DOHH2 (cell line): ENCODE results near the gene CYP2U1.

Experiments
- H3F3A ChIP-seq: fragments of 200-600 bp; sonication (generic), shearing (Covaris generic); 2 replicates; pipeline ENCODE4 v1.6.0; 2016; ENCODE audit warnings: antibody characterized with exemption, mild to moderate bottlenecking; ENCODE audit not compliant: control insufficient read depth, insufficient read depth
- H3K27ac ChIP-seq: fragments of 200-600 bp; sonication (generic); 2 replicates; pipeline ENCODE4 v1.5.1; 2014; ENCODE audit warnings: low read depth, mild to moderate bottlenecking, low read length, moderate library complexity
- H3K27me3 ChIP-seq: fragments of 200-600 bp; sonication (generic); 2 replicates; pipeline ENCODE4 v1.6.1; 2014; ENCODE audit warnings: mild to moderate bottlenecking, low read length, mixed read lengths; ENCODE audit not compliant: control insufficient read depth
- H3K36me3 ChIP-seq: fragments of 200-600 bp; sonication (generic); 2 replicates; pipeline ENCODE4 v1.6.1; 2014; ENCODE audit warnings: mild to moderate bottlenecking, low read length, moderate library complexity, mixed read lengths; ENCODE audit not compliant: control insufficient read depth
- H3K4me1 ChIP-seq: fragments of 200-600 bp; sonication (generic); 2 replicates; pipeline ENCODE4 v1.6.1; 2014; ENCODE audit warnings: mild to moderate bottlenecking, low read length, mixed read lengths; ENCODE audit not compliant: control insufficient read depth
- H3K4me2 ChIP-seq: fragments of 200-600 bp; sonication (generic); 2 replicates; pipeline ENCODE4 v1.6.0; 2014; ENCODE audit warnings: mild to moderate bottlenecking, low read length, moderate library complexity
- H3K4me3 ChIP-seq: fragments of 200-600 bp; sonication (generic); 2 replicates; pipeline ENCODE4 v1.5.1; 2014; ENCODE audit warnings: mild to moderate bottlenecking, low read length, mixed read lengths
- H3K79me2 ChIP-seq: fragments of 200-600 bp; sonication (generic); 2 replicates; pipeline ENCODE4 v1.6.1; 2014; ENCODE audit warnings: mild to moderate bottlenecking, low read length, mixed read lengths; ENCODE audit not compliant: control insufficient read depth
- H3K9me2 ChIP-seq: fragments of 200-600 bp; sonication (generic); replicated peaks from 2 replicates; pipeline ENCODE4 v1.6.1; 2014; ENCODE audit warnings: mild to moderate bottlenecking, low read length, mixed read lengths; ENCODE audit not compliant: control insufficient read depth
- H3K9me3 ChIP-seq: fragments of 200-600 bp; sonication (generic); 2 replicates; pipeline ENCODE4 v1.6.1; 2014; ENCODE audit warnings: antibody characterized with exemption, low read length, mixed read lengths; ENCODE audit not compliant: control insufficient read depth, insufficient read depth
- H4K20me1 ChIP-seq: fragments of 200-600 bp; sonication (generic); 2 replicates; pipeline ENCODE4 v1.6.0; 2014; ENCODE audit warnings: low read depth, mild to moderate bottlenecking, antibody characterized with exemption, low read length, moderate library complexity; ENCODE audit not compliant: control insufficient read depth, insufficient read depth
- EZH2phosphoT487 ChIP-seq: fragments of 200-600 bp; sonication (generic); IDR thresholded peaks from 2 replicates; pipeline ENCODE4 v1.6.1; 2017; ENCODE audit warnings: borderline replicate concordance, mild to moderate bottlenecking, antibody characterized with exemption, low read length, moderate library complexity, mixed read lengths
- TF ChIP-seq, protein P1 (sequence below): fragments of 200-600 bp; sonication (generic); IDR thresholded peaks from one replicate; pipeline ENCODE4 v1.5.1; 2014; ENCODE audit warnings: antibody characterized with exemption, mild to moderate bottlenecking, low read depth, low read length; ENCODE audit not compliant: poor library complexity, severe bottlenecking

The CYP2U1 gene

DNA sequence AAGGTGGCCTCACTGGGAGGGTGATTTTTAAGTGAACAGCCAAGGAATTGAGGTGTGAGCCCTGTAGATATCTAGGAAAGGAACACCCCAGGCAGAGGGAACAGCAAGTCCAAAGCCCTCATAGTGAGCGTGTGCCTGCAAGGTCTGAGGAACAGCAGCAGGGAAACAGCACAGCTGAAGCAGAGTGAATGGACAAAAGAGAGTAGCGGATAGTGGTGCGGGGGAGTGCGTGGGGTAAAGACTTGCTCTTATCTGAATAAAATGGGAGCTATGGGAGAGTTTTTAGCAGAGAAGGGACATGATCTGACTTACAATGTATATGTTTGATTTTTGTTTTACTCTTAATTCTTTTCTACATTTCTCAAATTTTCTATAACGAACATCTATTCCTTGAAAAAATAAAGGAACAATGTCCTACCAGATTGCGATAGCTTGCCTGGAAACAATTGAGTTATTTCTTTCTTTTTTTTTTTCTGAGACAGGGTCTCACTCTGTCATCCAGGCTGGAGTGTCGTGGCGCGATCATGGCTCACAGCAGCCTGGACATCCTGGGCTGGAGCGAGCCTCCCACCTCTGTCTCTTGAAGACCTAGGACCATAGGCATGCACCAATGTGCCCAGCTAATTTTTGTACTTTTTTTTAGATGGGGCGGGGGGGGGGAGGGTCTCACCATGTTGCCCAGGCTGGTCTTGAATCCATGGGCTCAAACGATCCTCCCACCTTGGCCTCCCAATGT is 38.9 kb downstream of the CYP2U1 start:
- Histone ChIP-seq H3K9me3 (no peaks in the 10 kb centered on the region), H3F3A (no peaks in the 10 kb centered on the region), H4K20me1 (no peaks in the 10 kb centered on the region), H3K36me3 (no peaks in the 10 kb centered on the region), H3K79me2 (no peaks in the 10 kb centered on the region), H3K27ac (no peak overlapping the region), H3K4me2 (no peak overlapping the region), H3K27me3 (no peaks in the 10 kb centered on the region), H3K4me3 (no peak overlapping the region), H3K4me1 (peaks cover 2% of the 10 kb centered on the region; the same call in 1 of the 2 replicates), H3K9me2 (no peaks in the 10 kb centered on the region)
- TF ChIP-seq EZH2phosphoT487, result no peak
- TF ChIP-seq, protein P1, sequence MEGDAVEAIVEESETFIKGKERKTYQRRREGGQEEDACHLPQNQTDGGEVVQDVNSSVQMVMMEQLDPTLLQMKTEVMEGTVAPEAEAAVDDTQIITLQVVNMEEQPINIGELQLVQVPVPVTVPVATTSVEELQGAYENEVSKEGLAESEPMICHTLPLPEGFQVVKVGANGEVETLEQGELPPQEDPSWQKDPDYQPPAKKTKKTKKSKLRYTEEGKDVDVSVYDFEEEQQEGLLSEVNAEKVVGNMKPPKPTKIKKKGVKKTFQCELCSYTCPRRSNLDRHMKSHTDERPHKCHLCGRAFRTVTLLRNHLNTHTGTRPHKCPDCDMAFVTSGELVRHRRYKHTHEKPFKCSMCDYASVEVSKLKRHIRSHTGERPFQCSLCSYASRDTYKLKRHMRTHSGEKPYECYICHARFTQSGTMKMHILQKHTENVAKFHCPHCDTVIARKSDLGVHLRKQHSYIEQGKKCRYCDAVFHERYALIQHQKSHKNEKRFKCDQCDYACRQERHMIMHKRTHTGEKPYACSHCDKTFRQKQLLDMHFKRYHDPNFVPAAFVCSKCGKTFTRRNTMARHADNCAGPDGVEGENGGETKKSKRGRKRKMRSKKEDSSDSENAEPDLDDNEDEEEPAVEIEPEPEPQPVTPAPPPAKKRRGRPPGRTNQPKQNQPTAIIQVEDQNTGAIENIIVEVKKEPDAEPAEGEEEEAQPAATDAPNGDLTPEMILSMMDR, result no peak

DNA sequence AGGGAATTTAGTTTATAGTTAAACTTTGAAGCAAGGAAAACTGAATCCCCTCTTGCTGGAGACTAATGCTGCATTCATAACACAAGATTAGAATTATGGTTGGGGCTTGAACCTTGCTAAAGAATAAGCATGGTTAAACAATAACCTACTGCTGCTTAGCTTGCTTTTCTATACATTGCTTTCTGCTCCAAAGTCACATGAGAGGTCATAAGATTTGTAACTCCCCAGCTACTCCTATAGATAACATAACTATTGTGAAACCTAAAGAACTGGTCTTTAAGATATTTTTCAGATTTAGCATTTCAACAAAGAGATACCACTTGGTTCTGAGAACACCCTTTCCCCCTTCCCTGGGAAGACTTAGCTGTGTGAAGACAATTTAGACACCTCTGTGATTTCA is 41.3 kb downstream of the CYP2U1 start:
- no peaks in the 10 kb centered on the region for H4K20me1 ChIP-seq
- H3K27me3 ChIP-seq, result no peaks in the 10 kb centered on the region
- no peaks in the 10 kb centered on the region for H3K4me1 ChIP-seq
- H3K4me3 ChIP-seq, result no peak overlapping the region
- no peak overlapping the region for H3K4me2 ChIP-seq
- H3K79me2 ChIP-seq, result no peaks in the 10 kb centered on the region
- TF ChIP-seq, protein P1, result no peak
- TF ChIP-seq EZH2phosphoT487, result no peak
- no peaks in the 10 kb centered on the region for H3K36me3 ChIP-seq
- no peak overlapping the region for H3K27ac ChIP-seq
- no peaks in the 10 kb centered on the region for H3K9me3 ChIP-seq
- no peaks in the 10 kb centered on the region for H3F3A ChIP-seq
- no peaks in the 10 kb centered on the region for H3K9me2 ChIP-seq

DNA sequence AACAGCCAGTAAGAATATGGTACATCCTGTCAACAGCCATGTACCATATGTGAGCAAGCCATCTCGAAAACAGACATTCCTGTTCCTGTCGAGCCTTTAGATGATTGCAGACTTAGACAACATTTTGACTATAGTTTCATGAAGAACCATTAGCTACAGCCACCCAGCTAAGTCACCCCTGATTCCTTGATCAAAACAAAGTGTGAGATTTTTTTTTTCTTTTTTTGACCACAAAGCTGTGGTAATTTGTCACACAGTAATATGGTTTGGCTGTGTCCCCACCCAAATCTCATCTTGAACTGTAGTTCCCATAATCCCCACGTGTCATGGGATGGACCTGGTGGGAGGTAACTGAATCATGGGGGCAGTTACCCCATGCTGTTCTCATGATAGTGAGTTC is 43.2 kb downstream of the CYP2U1 start:
- Histone ChIP-seq H3K79me2 (no peaks in the 10 kb centered on the region), H3K4me3 (no peak overlapping the region), H3K4me2 (no peak overlapping the region), H3K36me3 (no peaks in the 10 kb centered on the region), H4K20me1 (no peaks in the 10 kb centered on the region), H3K9me3 (no peaks in the 10 kb centered on the region), H3K27me3 (no peaks in the 10 kb centered on the region), H3K27ac (no peak overlapping the region), H3F3A (no peaks in the 10 kb centered on the region), H3K9me2 (no peaks in the 10 kb centered on the region), H3K4me1 (no peaks in the 10 kb centered on the region)
- no peak for TF ChIP-seq EZH2phosphoT487
- TF ChIP-seq, protein P1, result no peak
